ENCODE results near the gene ANAPC7.

Gene ANAPC7

DNA sequence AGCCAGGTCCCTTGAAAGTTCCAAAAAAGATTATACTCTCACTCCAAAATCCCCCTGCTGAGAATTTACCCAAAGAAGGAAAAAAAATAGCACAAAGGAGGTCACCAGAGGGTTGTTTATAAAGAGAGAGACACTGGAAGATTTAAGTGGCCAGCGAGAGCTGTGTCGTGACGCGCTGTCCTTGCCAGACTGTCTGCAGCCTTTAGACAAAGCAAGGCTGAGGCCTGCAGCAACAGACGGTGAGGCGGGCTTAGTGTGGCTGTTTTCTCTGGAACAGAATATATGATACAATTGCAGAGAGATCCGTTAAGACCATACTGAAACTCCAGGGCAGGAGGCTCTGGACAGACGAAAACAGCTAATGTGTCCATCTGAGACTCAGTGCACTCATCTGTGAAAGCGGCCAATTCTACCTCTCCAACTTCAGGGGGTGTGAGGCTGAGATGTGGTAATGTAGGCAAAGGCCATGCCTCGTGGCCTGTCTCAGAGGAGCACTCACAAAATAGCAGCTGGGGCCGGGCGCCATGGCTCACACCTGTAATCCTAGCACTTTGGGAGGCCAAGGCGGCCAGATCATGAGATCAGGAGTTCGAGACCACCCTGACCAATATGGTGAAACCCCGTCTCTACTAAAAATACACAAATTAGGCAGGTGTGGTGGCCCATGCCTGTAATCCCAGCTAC, 36.2 kb downstream of the ANAPC7 start:
- DNase-seq (ENCODE audit: low read depth in 1 of 2, low spot score in 1 of 2), result no peak
- Histone ChIP-seq H3K27me3 (ENCODE audit: insufficient read depth, poor library complexity, severe bottlenecking) (no peaks in the 10 kb centered on the region), H3K27ac (replicated peaks) (no peak overlapping the region), H3K4me3 (replicated peaks; ENCODE audit: insufficient read depth, low read length) (no peak overlapping the region)
- TF ChIP-seq, protein P1, sequence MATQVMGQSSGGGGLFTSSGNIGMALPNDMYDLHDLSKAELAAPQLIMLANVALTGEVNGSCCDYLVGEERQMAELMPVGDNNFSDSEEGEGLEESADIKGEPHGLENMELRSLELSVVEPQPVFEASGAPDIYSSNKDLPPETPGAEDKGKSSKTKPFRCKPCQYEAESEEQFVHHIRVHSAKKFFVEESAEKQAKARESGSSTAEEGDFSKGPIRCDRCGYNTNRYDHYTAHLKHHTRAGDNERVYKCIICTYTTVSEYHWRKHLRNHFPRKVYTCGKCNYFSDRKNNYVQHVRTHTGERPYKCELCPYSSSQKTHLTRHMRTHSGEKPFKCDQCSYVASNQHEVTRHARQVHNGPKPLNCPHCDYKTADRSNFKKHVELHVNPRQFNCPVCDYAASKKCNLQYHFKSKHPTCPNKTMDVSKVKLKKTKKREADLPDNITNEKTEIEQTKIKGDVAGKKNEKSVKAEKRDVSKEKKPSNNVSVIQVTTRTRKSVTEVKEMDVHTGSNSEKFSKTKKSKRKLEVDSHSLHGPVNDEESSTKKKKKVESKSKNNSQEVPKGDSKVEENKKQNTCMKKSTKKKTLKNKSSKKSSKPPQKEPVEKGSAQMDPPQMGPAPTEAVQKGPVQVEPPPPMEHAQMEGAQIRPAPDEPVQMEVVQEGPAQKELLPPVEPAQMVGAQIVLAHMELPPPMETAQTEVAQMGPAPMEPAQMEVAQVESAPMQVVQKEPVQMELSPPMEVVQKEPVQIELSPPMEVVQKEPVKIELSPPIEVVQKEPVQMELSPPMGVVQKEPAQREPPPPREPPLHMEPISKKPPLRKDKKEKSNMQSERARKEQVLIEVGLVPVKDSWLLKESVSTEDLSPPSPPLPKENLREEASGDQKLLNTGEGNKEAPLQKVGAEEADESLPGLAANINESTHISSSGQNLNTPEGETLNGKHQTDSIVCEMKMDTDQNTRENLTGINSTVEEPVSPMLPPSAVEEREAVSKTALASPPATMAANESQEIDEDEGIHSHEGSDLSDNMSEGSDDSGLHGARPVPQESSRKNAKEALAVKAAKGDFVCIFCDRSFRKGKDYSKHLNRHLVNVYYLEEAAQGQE (IDR thresholded peaks at IDR 0.05; ENCODE audit: insufficient replicate concordance, low read depth), result no peak
- no peak for TF ChIP-seq SPI1 (IDR thresholded peaks at IDR 0.05; ENCODE audit: borderline replicate concordance, low read depth)
- TF ChIP-seq GABPA (IDR thresholded peaks at IDR 0.05; ENCODE audit: low read depth), result no peak
- TF ChIP-seq POLR2AphosphoS5 (IDR thresholded peaks at IDR 0.05; ENCODE audit: low read depth), result no peak
- TF ChIP-seq, protein P2, sequence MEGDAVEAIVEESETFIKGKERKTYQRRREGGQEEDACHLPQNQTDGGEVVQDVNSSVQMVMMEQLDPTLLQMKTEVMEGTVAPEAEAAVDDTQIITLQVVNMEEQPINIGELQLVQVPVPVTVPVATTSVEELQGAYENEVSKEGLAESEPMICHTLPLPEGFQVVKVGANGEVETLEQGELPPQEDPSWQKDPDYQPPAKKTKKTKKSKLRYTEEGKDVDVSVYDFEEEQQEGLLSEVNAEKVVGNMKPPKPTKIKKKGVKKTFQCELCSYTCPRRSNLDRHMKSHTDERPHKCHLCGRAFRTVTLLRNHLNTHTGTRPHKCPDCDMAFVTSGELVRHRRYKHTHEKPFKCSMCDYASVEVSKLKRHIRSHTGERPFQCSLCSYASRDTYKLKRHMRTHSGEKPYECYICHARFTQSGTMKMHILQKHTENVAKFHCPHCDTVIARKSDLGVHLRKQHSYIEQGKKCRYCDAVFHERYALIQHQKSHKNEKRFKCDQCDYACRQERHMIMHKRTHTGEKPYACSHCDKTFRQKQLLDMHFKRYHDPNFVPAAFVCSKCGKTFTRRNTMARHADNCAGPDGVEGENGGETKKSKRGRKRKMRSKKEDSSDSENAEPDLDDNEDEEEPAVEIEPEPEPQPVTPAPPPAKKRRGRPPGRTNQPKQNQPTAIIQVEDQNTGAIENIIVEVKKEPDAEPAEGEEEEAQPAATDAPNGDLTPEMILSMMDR (IDR thresholded peaks at IDR 0.05; ENCODE audit: insufficient read depth, low read length), result no peak

DNA sequence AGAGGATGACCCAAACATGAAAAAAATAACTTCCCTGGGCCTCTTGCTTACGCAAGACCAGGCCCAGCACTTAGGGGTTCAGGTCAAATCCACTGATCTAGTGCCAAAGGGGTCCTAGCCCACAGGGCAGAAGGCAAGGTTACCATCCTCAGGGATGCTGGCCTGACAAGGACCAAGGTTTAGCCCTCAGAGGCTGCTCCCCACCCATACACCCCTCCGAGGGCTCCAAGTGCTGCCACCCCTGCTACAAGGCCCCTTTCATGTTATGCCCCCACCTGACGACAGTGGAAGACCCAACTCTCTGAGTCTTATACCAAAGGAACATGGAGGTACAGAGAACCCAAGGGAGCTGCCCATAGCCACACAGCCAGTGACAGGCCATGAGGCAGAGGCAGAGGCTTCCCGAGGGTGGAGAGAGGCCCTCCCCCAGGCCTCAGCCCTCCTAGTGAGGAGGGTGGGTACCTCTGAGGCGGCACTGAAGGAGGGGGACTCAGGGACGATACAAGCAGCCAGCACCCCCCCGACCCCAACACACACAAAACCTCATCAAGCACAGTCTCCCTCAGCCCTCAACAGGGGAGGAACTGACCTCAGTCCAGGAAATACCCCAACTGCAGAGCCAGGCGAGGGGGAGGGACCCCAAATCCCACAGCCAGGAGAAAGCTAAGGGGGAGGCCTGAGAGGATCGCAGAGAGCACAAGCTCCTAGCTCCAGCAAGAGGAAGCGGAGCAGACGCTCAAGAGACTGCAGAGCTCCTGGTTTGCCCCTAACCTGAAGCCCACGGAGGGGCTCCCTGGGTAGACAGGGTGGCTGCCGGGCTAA, 37.0 kb downstream of the ANAPC7 start:
- no peak for DNase-seq (ENCODE audit: low read depth in 1 of 2, low spot score in 1 of 2)
- Histone ChIP-seq H3K4me3 (replicated peaks; ENCODE audit: insufficient read depth, low read length) (no peak overlapping the region), H3K27ac (replicated peaks) (no peak overlapping the region), H3K27me3 (ENCODE audit: insufficient read depth, poor library complexity, severe bottlenecking) (no peaks in the 10 kb centered on the region)
- TF ChIP-seq SPI1 (IDR thresholded peaks at IDR 0.05; ENCODE audit: borderline replicate concordance, low read depth), result no peak
- TF ChIP-seq, protein P1 (IDR thresholded peaks at IDR 0.05; ENCODE audit: insufficient replicate concordance, low read depth), result no peak
- TF ChIP-seq, protein P2 (IDR thresholded peaks at IDR 0.05; ENCODE audit: insufficient read depth, low read length), result no peak
- no peak for TF ChIP-seq POLR2AphosphoS5 (IDR thresholded peaks at IDR 0.05; ENCODE audit: low read depth)
- no peak for TF ChIP-seq GABPA (IDR thresholded peaks at IDR 0.05; ENCODE audit: low read depth)

DNA sequence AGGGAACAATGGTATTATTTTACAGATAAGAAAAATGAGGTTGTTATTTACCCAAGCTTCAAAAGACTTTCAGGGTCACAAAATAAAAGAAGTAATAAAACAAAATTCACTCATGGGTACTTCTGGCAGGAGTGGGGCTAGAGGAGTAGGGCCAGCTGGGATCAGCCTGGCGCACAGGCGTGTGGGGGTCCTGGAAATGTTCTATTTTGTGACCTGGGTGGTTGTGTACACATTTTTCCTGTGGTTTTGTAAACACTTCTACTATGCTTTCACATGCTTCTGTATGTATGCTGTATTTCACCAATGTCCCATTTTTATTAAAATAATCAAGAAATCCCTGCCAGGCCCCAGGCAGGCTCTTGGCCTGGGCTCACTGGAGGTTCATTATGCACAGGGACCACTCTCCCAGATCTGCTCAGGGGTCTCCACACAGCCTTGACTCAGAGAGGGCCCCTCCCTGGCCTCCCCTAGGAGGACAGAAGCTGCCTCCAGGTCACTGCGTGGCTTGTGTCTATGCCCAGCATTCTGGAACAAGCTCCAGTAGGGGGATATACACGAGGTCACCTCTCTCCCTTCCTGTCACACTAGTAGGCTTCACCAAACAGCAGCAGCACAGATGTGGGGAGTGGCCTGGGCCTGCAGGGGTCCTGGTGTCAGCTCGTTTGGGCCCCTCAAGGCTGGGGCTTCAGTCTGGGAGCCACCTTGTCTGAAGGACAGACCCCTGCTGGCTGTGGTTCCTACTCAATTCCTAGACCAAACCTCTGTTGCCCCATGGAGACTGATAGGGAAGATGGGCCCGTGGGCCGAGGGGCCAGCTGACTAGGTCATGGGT, 37.8 kb downstream of the ANAPC7 start:
- no peak overlapping the region for H3K4me3 ChIP-seq (replicated peaks; ENCODE audit: insufficient read depth, low read length)
- TF ChIP-seq SPI1 (IDR thresholded peaks at IDR 0.05; ENCODE audit: borderline replicate concordance, low read depth), result no peak
- TF ChIP-seq POLR2AphosphoS5 (IDR thresholded peaks at IDR 0.05; ENCODE audit: low read depth), result no peak
- TF ChIP-seq, protein P1 (IDR thresholded peaks at IDR 0.05; ENCODE audit: insufficient replicate concordance, low read depth), result no peak
- TF ChIP-seq GABPA (IDR thresholded peaks at IDR 0.05; ENCODE audit: low read depth), result no peak
- TF ChIP-seq, protein P2 (IDR thresholded peaks at IDR 0.05; ENCODE audit: insufficient read depth, low read length), result no peak
- H3K27ac ChIP-seq (replicated peaks), result no peak overlapping the region
- no peaks in the 10 kb centered on the region for H3K27me3 ChIP-seq (ENCODE audit: insufficient read depth, poor library complexity, severe bottlenecking)
- no peak for DNase-seq (ENCODE audit: low read depth in 1 of 2, low spot score in 1 of 2)

Data from HL-60 (cell line).